Bronchial epithelial cell (primary cell): ENCODE measurements around the gene NUBPL. TPM values are rescaled to one million over a fixed set of nuclear protein-coding genes. Genes with fewer than 3 reads are reported as not detected.

Source experiments
- DNase-seq: peaks from one replicate; pipeline ENCODE4 v3.0.0-alpha.2; 2010; ENCODE audit warnings: low read depth
- FAIRE-seq: peaks from 2 replicates; lab custom pipeline; 2011; peaks lifted over from hg19 to GRCh38; lab: Jason Lieb, UNC
- H3K27me3 ChIP-seq: 2 replicates; pipeline ENCODE4 v1.5.1; 2011; ENCODE audit warnings: low read length; ENCODE audit not compliant: control insufficient read depth, insufficient read depth
- H3K36me3 ChIP-seq: 2 replicates; pipeline ENCODE4 v1.5.1; 2011; ENCODE audit warnings: low read length; ENCODE audit not compliant: control insufficient read depth, insufficient read depth
- H3K4me3 ChIP-seq: 2 replicates; pipeline ENCODE4 v1.5.1; 2011; ENCODE audit warnings: mild to moderate bottlenecking, low read depth, low read length, control low read depth
- total RNA-seq: library from RNA; depleted of rRNA; stranded (reverse); fragments of >200 nt; gene quantifications from 2 replicates; pipeline ENCODE4 v1.2.1, GENCODE V29; 2014
- TF ChIP-seq, protein P1 (sequence below): IDR thresholded peaks from 2 replicates; pipeline ENCODE4 v1.5.1; 2011; ENCODE audit warnings: mild to moderate bottlenecking, moderate library complexity, low read length, control low read depth, inconsistent platforms; ENCODE audit not compliant: insufficient read depth, severe bottlenecking

Gene NUBPL
- total RNA-seq, 1 donor from 2014 or later: 12.4 TPM

DNA sequence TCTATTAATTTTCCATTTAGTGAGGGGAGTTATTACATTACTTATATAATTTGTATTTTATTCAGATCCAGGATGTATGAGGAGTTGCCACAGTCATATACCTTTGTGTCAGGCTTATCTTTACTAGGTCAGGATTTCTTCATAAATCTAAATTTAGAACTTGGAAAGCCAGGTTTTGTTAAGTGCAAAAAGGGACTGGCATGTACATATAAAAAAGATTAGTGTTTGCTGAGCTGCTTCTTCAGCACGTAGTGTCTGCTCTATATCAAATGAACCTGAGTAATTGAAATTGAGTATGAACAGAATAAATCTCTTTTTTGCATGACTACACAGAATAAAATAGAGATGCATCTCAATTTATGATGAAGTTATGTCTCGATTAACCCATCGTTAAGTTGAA lies 157.4 kb downstream of the NUBPL start:
- TF ChIP-seq, protein P1, sequence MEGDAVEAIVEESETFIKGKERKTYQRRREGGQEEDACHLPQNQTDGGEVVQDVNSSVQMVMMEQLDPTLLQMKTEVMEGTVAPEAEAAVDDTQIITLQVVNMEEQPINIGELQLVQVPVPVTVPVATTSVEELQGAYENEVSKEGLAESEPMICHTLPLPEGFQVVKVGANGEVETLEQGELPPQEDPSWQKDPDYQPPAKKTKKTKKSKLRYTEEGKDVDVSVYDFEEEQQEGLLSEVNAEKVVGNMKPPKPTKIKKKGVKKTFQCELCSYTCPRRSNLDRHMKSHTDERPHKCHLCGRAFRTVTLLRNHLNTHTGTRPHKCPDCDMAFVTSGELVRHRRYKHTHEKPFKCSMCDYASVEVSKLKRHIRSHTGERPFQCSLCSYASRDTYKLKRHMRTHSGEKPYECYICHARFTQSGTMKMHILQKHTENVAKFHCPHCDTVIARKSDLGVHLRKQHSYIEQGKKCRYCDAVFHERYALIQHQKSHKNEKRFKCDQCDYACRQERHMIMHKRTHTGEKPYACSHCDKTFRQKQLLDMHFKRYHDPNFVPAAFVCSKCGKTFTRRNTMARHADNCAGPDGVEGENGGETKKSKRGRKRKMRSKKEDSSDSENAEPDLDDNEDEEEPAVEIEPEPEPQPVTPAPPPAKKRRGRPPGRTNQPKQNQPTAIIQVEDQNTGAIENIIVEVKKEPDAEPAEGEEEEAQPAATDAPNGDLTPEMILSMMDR: no peak
- no peak for FAIRE-seq

DNA sequence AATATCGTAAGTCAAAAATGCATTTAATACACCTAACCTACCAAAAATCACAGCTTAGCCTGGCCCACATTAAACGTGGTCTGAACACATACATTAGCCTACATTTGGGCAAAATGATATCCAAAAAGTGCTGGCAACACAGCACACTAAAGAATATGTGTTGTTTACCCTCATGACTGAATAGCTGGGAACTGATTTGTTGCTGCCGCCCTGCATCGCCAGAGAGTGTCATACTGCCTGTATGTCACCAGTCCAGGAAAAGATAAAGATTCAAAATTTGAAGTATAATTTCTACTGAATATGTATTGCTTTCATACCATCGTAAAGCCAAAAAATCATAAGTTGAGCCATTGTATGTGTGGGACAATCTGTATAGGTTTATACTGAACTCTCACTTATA lies 157.8 kb downstream of the NUBPL start:
- TF ChIP-seq, protein P1: no peak
- FAIRE-seq: no peak
- no peak overlapping the region for H3K4me3 ChIP-seq
- H3K36me3 ChIP-seq: no peaks in the 10 kb centered on the region
- H3K27me3 ChIP-seq: no peaks in the 10 kb centered on the region
- no peak for DNase-seq

More for the DNA sequence above, 157.4 kb downstream of the NUBPL start:
- Histone ChIP-seq H3K4me3 (no peak overlapping the region), H3K36me3 (no peaks in the 10 kb centered on the region), H3K27me3 (no peaks in the 10 kb centered on the region)
- DNase-seq: no peak

DNA sequence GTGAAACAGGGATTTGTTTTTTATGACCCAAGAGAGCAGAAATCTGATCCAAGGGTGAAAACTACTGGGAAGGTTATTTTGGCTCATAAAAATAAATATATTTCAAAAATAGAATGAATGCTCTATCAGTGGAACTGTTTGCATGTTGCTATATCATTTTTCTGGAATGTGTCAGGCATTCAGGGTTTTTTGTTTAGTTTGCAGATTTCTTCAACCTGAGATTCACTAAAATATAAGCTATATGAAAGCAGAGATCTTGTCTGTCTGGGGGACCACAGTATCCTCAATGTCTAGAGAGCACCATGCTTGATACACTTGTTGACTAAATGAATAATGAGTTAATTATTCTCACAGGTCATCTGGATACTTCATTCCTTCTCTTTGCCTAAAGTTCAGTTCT lies 165.1 kb downstream of the NUBPL start:
- FAIRE-seq (no peak), DNase-seq (no peak)
- no peaks in the 10 kb centered on the region for H3K27me3 ChIP-seq
- no peaks in the 10 kb centered on the region for H3K36me3 ChIP-seq
- TF ChIP-seq, protein P1: no peak
- H3K4me3 ChIP-seq: no peak overlapping the region

DNA sequence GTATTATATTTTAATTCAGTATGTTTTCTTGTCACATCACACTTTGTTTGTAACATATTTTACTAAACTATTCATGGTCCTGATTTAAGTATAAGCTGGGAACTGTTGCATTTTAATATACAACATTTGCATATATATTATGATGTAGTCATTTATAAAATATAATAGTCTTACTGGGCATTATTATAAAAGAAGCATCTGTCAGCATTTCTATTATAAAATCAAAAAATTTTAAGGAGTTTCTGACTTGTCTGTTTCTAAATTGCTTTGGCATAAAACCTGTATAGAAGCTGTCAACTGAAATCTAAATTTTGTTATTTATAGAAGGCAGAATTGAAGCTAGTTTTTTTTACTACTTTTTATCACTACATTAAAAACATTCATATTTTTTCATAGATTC lies 166.6 kb downstream of the NUBPL start:
- no peak overlapping the region for H3K4me3 ChIP-seq
- H3K27me3 ChIP-seq: no peaks in the 10 kb centered on the region
- FAIRE-seq: no peak
- TF ChIP-seq, protein P1: no peak
- DNase-seq: no peak
- no peaks in the 10 kb centered on the region for H3K36me3 ChIP-seq

DNA sequence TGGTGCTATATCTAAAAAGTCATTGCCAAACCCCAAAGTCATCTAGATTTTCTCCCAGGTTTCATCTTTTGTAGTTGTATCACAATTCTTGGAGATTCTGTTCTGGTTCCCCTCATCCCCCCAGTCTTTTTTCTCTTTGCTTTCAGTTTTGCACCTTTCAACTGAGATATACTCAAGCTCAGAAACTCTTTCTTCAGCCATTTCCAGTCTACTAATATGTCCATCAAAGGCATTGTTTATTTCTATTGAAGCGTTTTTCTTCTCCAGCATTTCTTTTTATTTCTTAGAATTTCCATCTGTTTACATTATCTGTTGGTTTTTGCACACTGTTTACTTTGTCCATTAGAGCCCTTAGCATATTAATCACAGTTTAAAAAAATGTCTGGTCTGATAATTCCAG lies 179.5 kb downstream of the NUBPL start:
- TF ChIP-seq, protein P1: no peak
- no peaks in the 10 kb centered on the region for H3K27me3 ChIP-seq
- H3K4me3 ChIP-seq: no peak overlapping the region
- no peak for DNase-seq
- H3K36me3 ChIP-seq: no peaks in the 10 kb centered on the region
- no peak for FAIRE-seq

DNA sequence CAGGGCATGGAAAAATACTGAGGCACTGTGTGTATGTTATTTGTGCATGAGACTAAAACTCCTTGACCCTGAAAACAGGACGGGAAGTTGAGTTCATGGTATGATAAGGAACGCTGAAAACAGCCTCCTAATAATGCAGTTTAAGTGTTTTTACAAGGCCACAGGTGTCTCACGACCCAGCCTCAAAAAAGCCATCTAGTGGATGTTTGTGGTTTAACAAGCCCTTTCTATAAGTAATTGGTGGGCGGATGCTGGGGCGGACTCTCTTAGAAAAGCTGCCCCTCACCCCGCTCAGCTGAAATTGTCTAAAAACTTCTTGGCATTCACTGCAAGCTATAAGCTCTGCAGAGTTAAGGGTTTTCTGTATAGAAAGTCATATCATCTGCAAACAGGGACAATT lies 184.5 kb downstream of the NUBPL start:
- TF ChIP-seq, protein P1: no peak
- DNase-seq: no peak
- no peaks in the 10 kb centered on the region for H3K36me3 ChIP-seq
- H3K27me3 ChIP-seq: no peaks in the 10 kb centered on the region
- no peak overlapping the region for H3K4me3 ChIP-seq
- FAIRE-seq: no peak
